Activated gamma-delta T cell (primary cell): ENCODE results near the gene SAMD8.

ENCODE experiments used
- DNase-seq: peaks from one replicate; lab custom pipeline; 2025; lab: John Stamatoyannopoulos, UW

Gene SAMD8

GRCh38 chr10:75223507-75223906 lies 112.1 kb downstream of the SAMD8 start:
- no peak for DNase-seq

GRCh38 chr10:75226095-75226494 lies 114.6 kb downstream of the SAMD8 start:
- DNase-seq: no peak

- no peak for DNase-seq
These were observed 115.2 kb downstream of the SAMD8 start for GRCh38 chr10:75226656-75227055.

GRCh38 chr10:75228278-75228677 lies 116.8 kb downstream of the SAMD8 start:
- no peak for DNase-seq

GRCh38 chr10:75228834-75229233 lies 117.4 kb downstream of the SAMD8 start:
- DNase-seq: no peak

GRCh38 chr10:75229971-75230370 lies 118.5 kb downstream of the SAMD8 start:
- no peak for DNase-seq

- DNase-seq: no peak
These were observed 119.2 kb downstream of the SAMD8 start for GRCh38 chr10:75230600-75231038.
